Heart right ventricle (tissue), 16 donors: Measurements from ENCODE around the gene TSPOAP1. TPM values are rescaled to one million over a fixed set of nuclear protein-coding genes. Genes with fewer than 3 reads are reported as not detected.

ENCODE experiments used
- ATAC-seq, 8 donors: fragments of 200-7000 bp; cut with Tn5 transposase; one replicate each; pipeline ENCODE4 v1.9.1; 2020; ENCODE audit warnings: mild to moderate bottlenecking in 8 of 8, moderate library complexity in 8 of 8, moderate number of reproducible peaks in 1 of 8
- DNase-seq, 2 donors: peaks; one replicate each; pipeline ENCODE4 v3.0.0-alpha.2; 2020
- H3K27ac ChIP-seq, 10 donors: fragments of 200-600 bp; sonication (generic) in 2 of 10; one replicate each; pipeline versions ENCODE4 v1.5.0 to v1.8.0; 2020 to 2022; ENCODE audit warnings: mild to moderate bottlenecking in 3 of 10
- H3K27me3 ChIP-seq, 7 donors: fragments of 200-600 bp; one replicate each; pipeline ENCODE4 v1.8.0; 2021 to 2022; ENCODE audit warnings: mild to moderate bottlenecking in 2 of 7
- H3K36me3 ChIP-seq, 9 donors: fragments of 200-600 bp; sonication (generic) in 1 of 9; one replicate each; pipeline versions ENCODE4 v1.5.0 to v1.8.0; 2020 to 2022; ENCODE audit warnings: mild to moderate bottlenecking in 2 of 9
- H3K4me1 ChIP-seq, 9 donors: fragments of 200-600 bp; sonication (generic) in 1 of 9; one replicate each; pipeline versions ENCODE4 v1.5.0 to v1.8.0; 2020 to 2022; ENCODE audit warnings: mild to moderate bottlenecking in 4 of 9
- H3K4me3 ChIP-seq, 10 donors: fragments of 200-600 bp; sonication (generic) in 2 of 10; one replicate each; pipeline versions ENCODE4 v1.5.0 to v1.8.0; 2020 to 2022; ENCODE audit warnings: mild to moderate bottlenecking in 7 of 10, moderate library complexity in 2 of 10
- H3K9me3 ChIP-seq, 11 donors: fragments of 200-600 bp in 10 of 11; sonication (generic) in 2 of 11; one replicate each; pipeline versions ENCODE4 v1.5.0 to v1.8.0; 2013 to 2022; ENCODE audit warnings: mild to moderate bottlenecking in 2 of 11, control low read depth in 1 of 11, moderate library complexity in 1 of 11
- CTCF ChIP-seq, 9 donors: fragments of 200-600 bp; sonication (generic) in 2 of 9; IDR thresholded peaks; one replicate each; pipeline versions ENCODE4 v1.5.0 to v1.8.0; 2021 to 2022; ENCODE audit warnings: antibody characterized with exemption in 9 of 9, mild to moderate bottlenecking in 5 of 9, moderate library complexity in 1 of 9
- WGBS, 2 donors: extraction: QIAGEN DNeasy Blood & Tissue Kit; methylation state at CpG; one replicate each; pipeline ENCODE4 v1.1.7; 2013; ENCODE audit warnings: inconsistent platforms in 1 of 2; 5-methylcytosine and 5-hydroxymethylcytosine counted together
- intact Hi-C, 10 donors: fragments of 100-400 bp; cut with DNase I; formaldehyde crosslinking; loops; one replicate each; pipeline versions ENCODE4 v1.11.1 to v1.14.2; 2022
- polyA plus RNA-seq, 2 donors: library from polyadenylated mRNA; stranded (reverse); fragments of 200-250 nt; gene quantifications; one replicate each; pipeline ENCODE4 v1.2.3, GENCODE V29; 2013
- total RNA-seq, 10 donors: library from RNA; stranded (reverse); fragmentation: NEBNext Ultra II Directional in 3 of 10; extraction: Animal tissue kit (Norgen Biotek cat#: 25700) in 3 of 10; gene quantifications; one replicate each; pipeline versions ENCODE4 v1.2.1 to v1.2.4, GENCODE V29; 2021 to 2023
- donor health status: Arrhythmogenic right ventricular cardiomyopathy.
- donor health status: ischemic (EF 13 %, LVEDD 7.1; RV severe dilation, severe dysfunction).
- donor health status: healthy with polysubstance abuse.
- donor health status: DM: no; HTN: yes; CAD: no.
- donor health status: DM: no; HTN: no; CAD: no.
- donor health status: ischemic (EF 25% LVEDD 6.9; RV normal size, moderate dysfunction).
- donor health status: ischemic (EF 25% LVEDD 5.7; RV mildly dilated, moderate dysfunction).
- donor health status: healthy.
- donor health status: DM: yes; HTN: yes; CAD: no.
- donor health status: Ischemic cardiomyopathy.
- donor health status: ischemic (EF 35%, LVEDD 5.7; RV mildly dilated, moderate dysfunction).
- donor health status: nonischemic (EF 11% LVEDD 7.7; RV severe dilation, severe dysfunction).
- donor health status: DM: yes; HTN: yes; CAD: no.
- donor health status: PGD.
- donor health status: ischemic (EF 29% LVEDD 5.4; RV normal size, mild dysfunction).
- donor health status: nonischemic (EF 23%, LVEDD 6.1; RV moderate dilation, normal function).

The TSPOAP1 gene
- total and polyA plus RNA-seq, 12 donors = 1.6 to 35.6 (median 12.4) TPM

- intact Hi-C loops = loop anchor here in 5 of 10 donors (5.0 to 10.0 kb wide), 4 partner anchors 97 to 129 kb away; partner anchors contain the start of gene RNF43 (in 2 of the 5)
- Histone ChIP-seq H3K36me3 (no peaks in the 10 kb centered on the region), H3K4me3 (no peak overlapping the region), H3K27me3 (peaks cover 0 to 5% (median under 1%) of the 10 kb centered on the region in 7 donors), H3K9me3 (no peaks in the 10 kb centered on the region), H3K27ac (peak overlapping the region in 1 of 10 donors; percentile 44), H3K4me1 (peaks cover 0 to 5% (median 0%) of the 10 kb centered on the region in 9 donors)
- no peak for TF ChIP-seq CTCF (IDR thresholded peaks at IDR 0.05)
- 90 to 91% methylated on average over 9 of the region's 9 CpGs for WGBS, 2 donors
- no peak for ATAC-seq
- no peak for DNase-seq
Measured at GRCh38 chr17:58318065-58318481, 10.5 kb downstream of the TSPOAP1 start.

- WGBS, 2 donors = 31 to 36% methylated on average over 5 of the region's 5 CpGs
- Histone ChIP-seq H3K27me3 (peaks cover 0 to 3% (median 0%) of the 10 kb centered on the region in 7 donors), H3K9me3 (no peaks in the 10 kb centered on the region), H3K36me3 (no peaks in the 10 kb centered on the region), H3K27ac (peak overlapping the region in 1 of 10 donors; percentile 44), H3K4me3 (no peak overlapping the region), H3K4me1 (peaks cover 0 to 5% (median 0%) of the 10 kb centered on the region in 9 donors)
- no peak for DNase-seq
- intact Hi-C loops = loop anchor here in 6 of 10 donors (1.0 to 10.0 kb wide), 5 partner anchors 97 to 130 kb away; partner anchors contain the start of gene RNF43 (in 2 of the 6)
- peak in 5 of 8 donors; percentile 40 to 65 (median 45) for ATAC-seq
- TF ChIP-seq CTCF (IDR thresholded peaks at IDR 0.05) = peak in 7 of 9 donors; percentile 38 to 76 (median 52)
Measured at GRCh38 chr17:58317421-58318064, 11.1 kb downstream of the TSPOAP1 start.

GRCh38 chr17:58316260-58316960 lies 12.2 kb downstream of the TSPOAP1 start:
- Histone ChIP-seq H3K9me3 (no peaks in the 10 kb centered on the region), H3K4me1 (peaks cover 0 to 5% (median 0%) of the 10 kb centered on the region in 9 donors), H3K36me3 (no peaks in the 10 kb centered on the region), H3K27ac (no peak overlapping the region), H3K4me3 (no peak overlapping the region), H3K27me3 (no peaks in the 10 kb centered on the region)
- WGBS, 2 donors = 86 to 89% methylated on average over 8 of the region's 8 CpGs
- no peak for DNase-seq
- ATAC-seq = no peak
- intact Hi-C loops = loop anchor here in 5 of 10 donors (5.0 to 10.0 kb wide), 4 partner anchors 98 to 131 kb away; partner anchors contain the start of gene RNF43 (in 2 of the 5)
- TF ChIP-seq CTCF (IDR thresholded peaks at IDR 0.05) = no peak

GRCh38 chr17:58315750-58316149 lies 12.8 kb downstream of the TSPOAP1 start:
- TF ChIP-seq CTCF (IDR thresholded peaks at IDR 0.05) = no peak
- H3K4me3 ChIP-seq = no peak overlapping the region
- no peaks in the 10 kb centered on the region for H3K27me3 ChIP-seq
- H3K4me1 ChIP-seq = peaks cover 0 to 5% (median 0%) of the 10 kb centered on the region in 9 donors
- no peak overlapping the region for H3K27ac ChIP-seq
- no peaks in the 10 kb centered on the region for H3K36me3 ChIP-seq
- ATAC-seq = no peak
- intact Hi-C loops = loop anchor here in 5 of 10 donors (5.0 to 10.0 kb wide), 4 partner anchors 99 to 132 kb away; partner anchors contain the start of gene RNF43 (in 2 of the 5)
- DNase-seq = no peak
- no peaks in the 10 kb centered on the region for H3K9me3 ChIP-seq
- WGBS, 2 donors = 89 to 94% methylated on average over 4 of the region's 4 CpGs
